GM21717 (cell line): ENCODE measurements around the gene TMCC1.
A peak's percentile ranks its signal among the peaks of the same experiment; 100 is the strongest.
"Not testable (repeated sequence)": the region's sequence is repeated elsewhere in the genome, so short reads cannot be mapped to it uniquely, and the experiment has no call there.

Experiments
- ATAC-seq: cut with Tn5 transposase; IDR thresholded peaks from one replicate; pipeline ENCODE4 v1.9.1; 2021; ENCODE audit warnings: mild to moderate bottlenecking, moderate library complexity; ENCODE audit not compliant: unreplicated experiment

The TMCC1 gene

DNA sequence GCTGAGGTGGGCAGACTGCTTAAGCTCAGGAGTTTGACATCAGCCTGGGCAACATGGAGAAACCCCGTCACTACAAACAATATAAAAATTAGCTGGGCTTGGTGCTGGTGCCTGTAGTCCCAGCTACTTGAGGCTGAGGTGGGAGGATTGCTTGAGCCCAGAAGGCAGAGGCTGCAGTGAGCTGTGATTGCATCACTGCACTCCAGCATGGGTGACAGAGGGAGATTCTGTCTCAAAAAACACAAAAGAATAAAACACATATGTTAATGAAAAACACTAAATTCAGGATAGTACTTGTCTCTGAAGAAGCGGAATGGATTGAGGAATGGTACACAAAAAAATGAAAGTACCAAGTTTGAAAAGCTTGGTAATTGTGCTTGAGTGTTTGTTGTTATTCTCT lies 159.1 kb downstream of the TMCC1 start:
- no peak for ATAC-seq

DNA sequence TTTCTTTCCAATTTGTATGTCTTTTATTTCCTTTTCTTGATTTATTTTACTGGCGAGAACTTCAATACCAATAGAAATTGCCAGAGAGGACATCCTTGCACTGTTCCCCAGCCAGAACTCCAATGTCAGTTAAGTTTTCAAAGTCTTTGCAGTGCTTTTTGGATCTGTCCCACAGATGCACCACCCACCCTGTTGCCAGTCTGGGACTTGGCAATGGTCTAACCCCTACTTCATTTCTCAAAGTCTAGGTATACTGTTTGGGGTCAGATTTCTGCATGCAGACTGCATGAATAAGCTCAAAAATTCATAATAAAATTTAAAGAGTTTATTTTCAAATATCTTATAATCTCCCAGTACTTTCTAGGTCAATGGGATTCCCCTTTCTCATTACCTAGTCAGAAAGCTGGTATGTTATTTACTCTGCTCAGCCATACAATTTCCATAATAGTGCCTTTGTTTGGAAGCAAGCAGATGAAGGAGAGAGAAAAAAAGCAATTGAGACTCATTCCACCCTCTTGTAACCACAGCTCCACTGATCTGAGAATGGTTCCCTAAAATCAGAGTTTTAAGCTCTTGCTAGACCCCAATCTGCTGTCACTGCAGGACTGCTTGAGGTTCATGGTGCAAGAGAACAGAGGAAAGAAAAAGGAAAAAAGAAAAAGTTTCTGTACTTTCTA lies 161.2 kb downstream of the TMCC1 start:
- ATAC-seq = no peak

DNA sequence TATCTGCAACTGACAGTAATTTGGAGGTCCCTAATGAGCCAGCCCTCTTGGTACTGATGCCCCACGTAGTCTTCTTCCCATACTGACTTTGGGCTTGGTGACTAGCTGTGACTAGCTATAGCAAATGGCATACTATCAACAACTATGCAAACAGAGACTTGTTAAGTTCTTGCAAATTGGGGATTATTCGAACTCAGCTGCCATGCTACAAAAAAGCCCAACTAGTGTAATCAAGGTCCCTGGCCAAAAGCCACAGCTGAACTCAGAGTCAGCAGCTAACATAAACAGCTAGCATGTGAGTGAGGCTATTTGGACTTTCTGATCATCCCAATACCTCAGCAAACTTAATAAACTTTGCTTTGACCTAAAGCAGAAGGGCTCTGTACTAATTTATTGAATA lies 165.8 kb downstream of the TMCC1 start:
- no peak for ATAC-seq

DNA sequence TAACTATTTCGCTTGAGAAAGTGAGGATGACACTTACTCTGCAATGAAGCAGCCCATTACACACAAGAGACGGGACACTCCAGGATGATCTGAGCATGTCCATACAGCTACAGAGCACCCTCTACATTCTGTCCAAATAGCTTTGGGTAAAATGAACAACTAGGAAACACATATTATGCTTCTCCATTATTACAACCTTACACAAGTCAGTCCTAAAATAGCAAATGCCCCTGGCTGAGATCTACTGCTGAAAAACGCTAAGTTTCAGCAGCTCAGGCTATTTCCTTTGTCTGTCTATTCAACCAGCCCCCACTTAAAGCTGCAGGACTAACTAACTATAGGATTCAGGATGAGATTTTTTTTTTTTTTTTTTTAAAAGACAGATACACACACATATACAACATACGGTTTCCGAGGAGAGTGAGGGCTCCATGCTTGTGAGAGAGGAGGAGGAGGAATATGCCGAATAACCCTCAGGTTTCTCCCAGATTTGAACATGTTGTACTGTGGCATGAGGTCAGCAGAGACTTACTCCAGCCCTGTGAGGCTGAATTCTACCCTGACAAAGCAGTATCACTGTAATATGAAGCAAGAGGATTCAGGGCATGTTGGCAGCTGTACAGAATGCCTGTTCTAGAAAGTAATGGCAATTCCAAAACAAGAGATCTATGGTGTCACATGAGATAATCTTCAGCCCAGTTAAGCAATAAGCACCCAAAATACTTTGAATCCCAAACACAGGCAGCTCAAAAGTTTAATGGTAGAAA lies 169.8 kb downstream of the TMCC1 start:
- no peak for ATAC-seq

DNA sequence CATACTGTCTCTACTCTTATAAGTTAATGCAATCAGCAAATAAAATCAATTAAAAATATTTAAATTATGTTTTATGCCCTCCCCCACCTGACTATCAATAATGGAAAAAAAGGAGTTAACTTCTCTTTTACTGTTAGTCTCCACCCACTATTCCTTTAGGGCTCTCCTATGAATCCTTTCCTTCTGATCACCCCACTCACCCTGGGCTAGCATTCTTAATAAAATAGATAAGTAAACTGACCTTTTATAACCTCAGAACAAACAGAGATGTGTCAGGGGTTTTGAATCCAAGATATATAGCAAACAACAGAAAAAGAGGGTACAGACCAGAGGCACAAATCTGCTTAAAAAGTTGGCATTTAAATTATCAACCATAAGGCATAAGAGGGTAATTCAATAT lies 171.0 kb downstream of the TMCC1 start:
- no peak for ATAC-seq

DNA sequence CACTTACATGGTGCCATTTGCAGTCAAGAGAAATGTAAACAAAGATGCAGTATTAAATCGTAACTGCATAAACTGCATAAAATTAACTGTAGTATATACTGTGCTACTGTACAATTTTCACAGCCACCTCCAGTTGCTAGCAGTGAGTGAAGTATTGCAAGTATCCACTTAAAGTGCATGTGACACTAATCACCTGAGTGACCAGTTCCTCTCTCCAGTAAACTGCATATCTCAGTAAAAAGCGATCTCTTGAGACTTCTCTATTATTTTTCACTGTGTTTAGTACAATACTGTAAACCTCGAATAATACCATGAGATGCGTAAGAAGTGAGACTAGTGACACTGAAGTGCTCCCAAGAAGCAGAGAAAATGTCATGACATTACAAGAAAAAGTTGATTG lies 175.3 kb downstream of the TMCC1 start:
- no peak for ATAC-seq

DNA sequence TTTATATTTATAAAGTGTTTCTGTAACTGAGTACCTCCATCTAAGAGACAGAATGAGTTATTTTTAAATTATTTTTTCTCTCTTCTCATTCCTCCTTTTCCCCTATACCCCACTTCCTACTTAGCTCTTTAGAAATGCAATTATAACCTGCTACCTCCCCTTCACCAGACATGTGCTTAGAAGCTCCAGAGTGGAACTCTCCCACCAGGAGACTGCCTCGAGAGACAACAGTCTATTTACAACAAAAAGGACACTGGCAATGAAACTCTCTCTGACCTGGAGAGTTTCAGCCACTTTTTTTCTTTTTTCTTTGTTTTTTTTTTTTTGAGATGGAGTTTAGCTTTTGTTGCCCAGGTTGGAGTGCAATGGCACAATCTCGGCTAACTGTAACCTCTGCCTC lies 177.7 kb downstream of the TMCC1 start:
- ATAC-seq = no peak

DNA sequence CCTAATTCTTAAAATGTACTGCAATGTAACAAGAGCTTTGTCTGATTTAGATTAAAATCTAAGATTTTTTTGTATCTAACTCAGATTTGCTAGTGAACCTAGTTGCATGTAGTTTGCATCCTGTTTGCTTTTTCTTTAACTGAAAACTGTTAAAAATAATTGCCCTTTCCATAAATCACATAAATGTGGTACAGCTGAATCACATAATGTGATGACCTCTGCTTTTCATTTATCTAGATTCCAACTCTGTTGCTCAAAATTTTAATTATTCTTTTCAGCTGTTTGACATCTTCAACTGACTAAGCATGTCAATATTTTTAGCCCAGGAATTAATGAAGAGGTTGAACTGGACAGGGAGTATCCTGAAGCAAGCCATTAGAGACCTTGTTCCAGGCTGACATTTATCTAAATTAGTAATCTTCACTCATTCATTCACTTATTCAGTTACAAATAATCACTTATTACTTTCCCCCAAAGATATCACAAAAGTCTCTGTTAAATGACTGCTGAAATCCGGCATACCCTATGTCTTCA lies 185.1 kb downstream of the TMCC1 start:
- ATAC-seq = no peak

DNA sequence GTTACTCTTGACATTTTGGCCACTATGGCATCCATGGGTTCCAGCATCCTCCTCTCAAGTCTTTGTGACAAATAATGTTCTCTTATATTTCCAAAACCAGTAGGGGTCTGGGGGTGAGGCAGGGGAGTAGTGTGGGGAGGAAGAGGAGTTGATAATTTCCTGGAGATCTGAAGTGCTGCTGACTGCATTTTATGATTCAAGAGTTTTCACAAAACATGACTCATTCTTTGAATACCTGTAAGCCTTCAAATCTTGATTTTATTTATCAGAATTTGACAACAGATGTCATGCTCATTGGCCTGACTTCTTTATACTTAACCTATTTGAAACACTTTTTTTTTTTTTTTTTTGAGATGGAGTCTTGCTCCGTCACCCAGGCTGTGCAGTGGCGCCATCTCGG lies 188.2 kb downstream of the TMCC1 start:
- no peak for ATAC-seq

DNA sequence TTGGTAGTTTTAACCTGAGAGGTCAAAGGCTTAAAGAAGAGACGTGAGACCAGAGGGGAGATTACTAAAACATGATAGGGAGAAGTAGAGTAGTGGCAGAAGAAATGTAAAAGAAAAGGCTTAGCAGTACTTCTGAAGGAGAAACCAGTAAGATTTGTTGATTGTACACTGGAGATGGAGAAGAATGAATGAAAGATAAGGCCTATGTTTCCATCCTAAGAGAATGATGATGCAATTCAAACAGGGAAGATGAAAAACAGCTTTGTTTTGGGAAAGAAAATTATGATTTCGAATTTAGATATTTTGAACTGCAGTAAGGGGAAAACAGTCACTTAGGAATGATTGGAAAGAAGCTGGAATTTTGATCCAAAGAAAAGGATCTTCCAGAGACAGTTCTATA lies 189.6 kb downstream of the TMCC1 start:
- no peak for ATAC-seq

DNA sequence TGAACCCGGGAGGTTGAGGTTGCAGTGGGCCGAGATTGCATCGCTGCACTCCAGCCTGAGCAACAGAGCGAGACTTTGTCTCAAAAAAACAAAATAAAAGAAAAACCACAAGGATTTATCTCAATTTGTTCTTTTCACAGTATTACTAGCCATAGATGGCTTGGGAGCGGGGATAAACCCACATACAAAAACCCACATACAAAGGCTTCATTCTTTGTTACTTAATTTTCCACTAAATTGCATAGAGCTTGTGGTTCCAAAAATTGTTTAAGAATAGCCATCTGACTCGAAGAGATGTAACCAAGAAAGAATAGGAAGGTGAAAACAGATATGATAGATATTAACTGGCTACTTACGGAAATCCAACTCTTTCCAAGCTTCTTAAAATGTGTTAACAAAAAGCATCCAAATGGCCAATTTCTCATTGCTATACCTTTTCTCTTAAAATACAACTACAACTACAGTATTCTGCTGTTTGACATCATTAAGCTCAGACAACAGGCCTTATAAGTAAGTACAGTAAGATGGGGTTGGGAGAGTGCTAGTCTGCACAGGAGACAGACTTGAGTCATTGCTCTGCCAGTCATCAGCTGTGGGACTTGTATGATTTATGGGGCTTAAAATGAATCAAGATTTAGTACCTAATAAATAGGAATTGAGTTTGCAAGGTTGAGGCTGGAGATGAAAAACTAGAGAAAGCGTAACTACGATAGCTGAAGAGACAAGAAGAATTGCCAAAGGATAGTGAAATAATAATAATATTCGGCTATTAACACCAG lies 190.4 kb downstream of the TMCC1 start:
- no peak for ATAC-seq

DNA sequence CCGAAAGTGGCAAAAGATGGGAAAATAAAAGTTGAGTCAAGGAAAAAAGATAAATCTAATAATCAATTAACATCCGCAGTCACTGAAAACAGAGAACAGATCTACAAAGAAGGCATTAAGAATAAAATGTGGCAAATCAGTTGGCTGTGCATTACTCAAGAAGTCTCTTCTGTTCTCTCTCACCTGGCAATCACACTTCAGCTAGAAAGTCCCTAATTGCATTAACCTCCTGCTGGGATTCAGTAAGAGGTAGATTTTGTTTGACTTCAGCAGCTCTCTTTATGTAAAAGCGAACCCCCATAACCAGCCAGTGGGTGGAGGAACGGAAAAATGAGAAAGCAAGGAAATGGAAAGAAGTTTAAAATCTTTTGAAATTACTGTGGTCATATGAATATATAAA lies 192.3 kb downstream of the TMCC1 start:
- ATAC-seq = no peak

DNA sequence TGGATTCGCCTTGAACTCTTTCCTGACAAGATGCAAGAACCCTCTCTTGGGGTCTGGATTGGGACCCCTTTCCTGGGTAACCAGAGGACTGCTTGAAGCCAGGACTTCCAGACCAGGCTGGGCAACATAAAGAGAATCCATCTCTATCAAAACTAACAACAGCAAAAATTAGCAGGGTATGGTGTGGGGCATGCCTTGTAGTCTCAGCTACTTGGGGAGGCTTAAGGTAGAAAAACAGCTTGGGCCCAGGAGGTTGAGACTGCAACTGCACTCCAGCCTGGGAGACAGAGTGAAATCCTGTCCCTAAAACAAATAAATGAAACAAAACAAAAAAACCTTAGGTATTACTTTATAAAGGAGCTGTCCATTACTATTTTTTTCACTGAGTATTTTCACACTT lies 193.9 kb downstream of the TMCC1 start:
- ATAC-seq = no peak

DNA sequence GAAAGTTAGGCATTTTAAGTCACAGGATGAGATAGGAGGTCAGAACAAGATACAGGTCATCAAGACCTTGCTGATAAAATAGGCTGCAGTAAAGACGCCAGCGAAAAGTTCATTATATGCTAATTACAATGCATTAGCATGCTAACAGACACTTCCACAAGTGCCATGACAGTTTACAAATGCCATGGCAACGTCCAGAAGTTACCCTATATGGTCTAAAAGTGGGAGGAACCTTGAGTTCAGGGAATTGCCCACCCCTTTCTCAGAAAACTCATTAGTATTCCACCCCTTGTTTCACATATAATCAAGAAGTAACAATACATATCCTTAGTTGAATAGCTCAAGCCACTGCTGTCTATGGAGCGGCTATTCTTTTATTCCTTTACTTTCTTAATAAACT lies 194.3 kb downstream of the TMCC1 start:
- no peak for ATAC-seq

DNA sequence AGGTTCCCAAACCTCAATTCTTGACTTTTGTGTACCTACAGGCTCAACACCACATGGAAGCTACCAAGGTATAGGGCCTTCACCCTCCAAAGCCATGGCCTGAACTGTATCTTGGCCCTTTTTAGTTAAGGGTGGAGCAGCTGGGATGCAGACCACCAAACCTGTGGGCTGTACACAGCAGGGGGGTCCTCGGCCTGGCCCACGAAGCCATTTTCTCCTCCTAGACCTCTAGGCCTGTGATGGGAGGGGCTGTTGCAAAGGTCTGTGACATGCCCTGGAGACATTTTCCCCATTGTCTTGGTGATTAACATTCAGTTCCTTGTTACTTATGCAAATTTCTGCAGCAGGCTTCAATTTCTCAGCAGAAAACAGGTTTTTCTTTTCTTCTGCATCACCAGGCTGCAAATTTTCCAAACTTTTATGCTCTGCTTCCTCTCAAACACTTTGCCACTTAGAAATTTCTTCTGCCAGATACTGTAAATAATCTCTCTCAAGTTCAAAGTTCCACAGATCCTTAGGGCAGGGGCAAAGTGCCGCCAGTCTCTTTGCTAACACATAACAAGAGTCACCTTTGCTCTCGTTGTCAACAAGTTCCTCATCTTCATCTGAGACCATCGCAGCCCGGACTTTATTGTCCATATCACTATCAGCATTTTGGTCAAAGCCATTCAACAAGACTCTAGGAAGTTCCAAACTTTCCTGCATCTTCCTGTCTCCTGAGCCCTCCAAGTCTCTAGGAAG lies 196.1 kb downstream of the TMCC1 start:
- ATAC-seq = no peak

DNA sequence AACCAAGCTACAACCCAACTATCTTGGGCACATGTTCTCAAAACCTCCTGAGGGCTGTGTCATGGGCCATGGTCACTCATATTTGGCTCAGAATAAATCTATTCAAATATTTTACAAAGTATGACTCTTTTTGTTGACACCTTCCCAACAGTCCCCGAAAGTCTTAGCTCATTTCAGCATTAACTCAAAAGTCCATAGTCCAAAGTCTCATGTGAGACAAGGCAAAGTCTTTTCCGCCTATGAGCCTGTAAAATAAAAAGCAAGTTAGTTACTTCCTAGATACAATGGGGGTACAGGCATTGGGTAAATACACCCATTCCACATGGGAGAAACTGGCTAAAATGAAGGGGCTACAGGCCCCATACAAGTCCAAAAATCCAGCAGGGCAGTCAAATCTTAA lies 197.1 kb downstream of the TMCC1 start:
- not testable (repeated sequence) for ATAC-seq

DNA sequence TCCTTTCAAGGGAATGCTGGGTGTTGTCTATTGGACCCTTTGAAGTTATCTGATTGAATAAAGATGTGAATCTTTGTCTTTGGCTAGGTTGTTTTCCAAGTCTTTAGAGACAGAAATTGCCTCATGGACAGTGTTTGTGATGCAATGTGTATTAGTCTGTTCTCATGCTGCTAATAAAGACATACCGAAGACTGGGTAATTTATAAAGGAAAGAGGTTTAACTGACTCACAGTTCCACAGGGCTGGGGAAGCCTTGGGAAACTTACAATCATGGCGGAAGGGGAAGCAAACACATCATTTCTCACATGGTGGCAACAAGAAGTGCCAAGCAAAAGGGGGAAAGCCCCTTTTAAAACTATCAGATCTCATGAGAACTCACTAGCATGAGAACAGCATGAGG lies 198.3 kb downstream of the TMCC1 start:
- ATAC-seq = no peak

DNA sequence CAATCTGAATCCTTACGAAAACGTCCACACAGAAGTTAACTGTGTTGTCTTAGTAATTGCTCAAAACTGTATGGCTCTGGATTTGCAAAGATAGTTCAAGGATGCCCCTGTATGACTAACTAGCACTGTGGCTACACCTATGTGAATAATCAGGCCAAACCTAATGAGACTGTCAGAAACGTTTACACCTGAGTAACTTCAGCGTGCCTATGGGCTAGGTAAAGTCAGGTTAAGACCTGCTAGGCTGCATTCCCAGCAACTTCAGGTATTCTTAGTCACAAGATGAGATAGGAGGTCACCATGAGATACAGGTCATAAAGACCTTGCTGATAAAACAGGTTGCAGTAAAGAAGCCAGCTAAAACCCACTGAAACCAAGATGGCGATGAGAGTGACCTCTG lies 199.3 kb downstream of the TMCC1 start:
- no peak for ATAC-seq

DNA sequence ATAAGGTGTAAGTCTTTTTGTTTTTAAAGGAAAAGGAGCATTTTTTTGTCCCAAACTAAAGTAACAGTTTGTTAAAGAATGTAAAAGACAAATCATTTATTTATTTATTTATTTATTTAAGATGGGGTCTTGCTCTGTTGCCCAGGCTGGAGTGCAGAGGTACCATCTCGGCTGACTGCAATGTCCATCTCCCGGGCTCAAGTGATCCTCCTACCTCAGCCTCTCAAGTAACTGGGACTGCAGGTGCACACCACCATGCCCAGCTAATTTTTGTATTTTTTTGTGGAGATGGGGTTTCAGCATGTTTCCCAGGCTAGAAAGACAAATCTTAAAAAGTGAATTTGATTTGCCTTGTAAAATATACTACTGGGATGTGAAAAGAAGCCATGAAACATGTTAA lies 200.8 kb downstream of the TMCC1 start:
- ATAC-seq = no peak

DNA sequence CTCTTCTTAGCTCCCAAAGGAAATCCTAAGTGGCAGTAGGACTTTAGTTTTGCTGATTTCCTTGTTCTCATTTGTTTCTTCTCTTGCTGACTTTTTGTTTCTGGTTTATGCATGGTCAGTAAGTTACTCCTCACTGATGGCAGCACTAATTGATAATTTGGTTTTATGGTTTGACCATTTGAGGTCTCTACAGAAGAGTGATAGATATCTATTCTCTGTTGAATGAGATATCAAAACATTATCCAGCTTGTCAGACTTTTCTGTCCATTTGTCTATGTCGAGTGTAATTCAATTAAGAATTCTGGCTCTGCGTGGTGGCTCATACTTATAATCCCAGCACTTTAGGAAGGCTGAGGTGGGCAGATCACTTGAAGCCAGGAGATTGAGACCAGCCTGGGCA lies 202.5 kb downstream of the TMCC1 start:
- ATAC-seq = no peak

DNA sequence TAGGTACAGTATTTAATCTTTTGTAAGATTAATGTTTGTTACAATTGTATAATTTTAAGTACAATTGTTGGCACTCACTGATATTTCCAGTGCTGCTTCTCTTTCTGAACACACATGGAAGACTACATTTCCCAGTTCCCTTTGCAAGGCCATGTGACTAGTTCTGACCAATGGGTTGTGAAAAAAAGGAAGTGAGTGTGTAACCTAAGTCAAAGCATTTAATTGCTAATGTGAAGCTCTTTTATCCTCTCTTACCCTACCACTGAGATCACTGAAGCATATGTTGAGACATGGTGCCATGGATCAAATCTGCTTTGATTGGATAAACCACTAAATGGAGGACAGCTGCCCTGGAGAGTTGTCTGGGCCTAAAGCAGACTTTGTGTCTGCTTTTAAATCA lies 203.1 kb downstream of the TMCC1 start:
- peak; percentile 84 for ATAC-seq
